GM23338 (cell line): ENCODE measurements around the gene ZNF709. TPM values are rescaled to one million over a fixed set of nuclear protein-coding genes. Genes with fewer than 3 reads are reported as not detected.

Experiments used
- ATAC-seq: fragments of 200-7000 bp; cut with Tn5 transposase; 3 replicates; pipeline ENCODE4 v1.9.1; 2020
- DNase-seq: peaks from one replicate; pipeline ENCODE4 v3.0.0-alpha.2; 2015; ENCODE audit warnings: low spot score
- H2AFZ ChIP-seq: fragments of 200-600 bp; sonication (generic); 2 replicates; pipeline ENCODE4 v1.8.0; 2016; ENCODE audit warnings: antibody characterized with exemption, mild to moderate bottlenecking, moderate library complexity
- H3F3A ChIP-seq: fragments of 200-600 bp; sonication (generic); replicated peaks from 2 replicates; pipeline ENCODE4 v1.8.0; 2017; ENCODE audit warnings: antibody characterized with exemption, mixed run types, low read depth
- H3K27ac ChIP-seq: fragments of 200-600 bp; sonication (generic); 2 replicates; pipeline ENCODE4 v1.6.1; 2016; ENCODE audit warnings: low read depth
- H3K27me3 ChIP-seq: fragments of 200-600 bp; sonication (generic); 2 replicates; pipeline ENCODE4 v1.8.0; 2016; ENCODE audit warnings: mild to moderate bottlenecking, mixed run types, moderate library complexity; ENCODE audit not compliant: insufficient read depth
- H3K36me3 ChIP-seq: fragments of 200-600 bp; sonication (generic); 2 replicates; pipeline ENCODE4 v1.8.0; 2016; ENCODE audit warnings: mild to moderate bottlenecking; ENCODE audit not compliant: insufficient read depth
- H3K4me1 ChIP-seq: fragments of 200-600 bp; sonication (generic); 2 replicates; pipeline ENCODE4 v1.8.0; 2016; ENCODE audit warnings: mild to moderate bottlenecking, moderate library complexity; ENCODE audit not compliant: insufficient read depth
- H3K4me2 ChIP-seq: fragments of 200-600 bp; sonication (generic); 2 replicates; pipeline ENCODE4 v1.7.1; 2017; ENCODE audit warnings: mixed run types
- H3K4me3 ChIP-seq: fragments of 200-600 bp; sonication (generic); 2 replicates; pipeline ENCODE4 v1.6.1; 2016; ENCODE audit warnings: mixed run types
- H3K79me2 ChIP-seq: fragments of 200-600 bp; sonication (generic); replicated peaks from 2 replicates; pipeline ENCODE4 v1.8.0; 2017; ENCODE audit warnings: mild to moderate bottlenecking; ENCODE audit not compliant: insufficient read depth
- H3K9me2 ChIP-seq: fragments of 200-600 bp; sonication (generic); 2 replicates; pipeline ENCODE4 v1.8.0; 2017; ENCODE audit not compliant: insufficient read depth
- H4K20me1 ChIP-seq: fragments of 200-600 bp; sonication (generic); replicated peaks from 2 replicates; pipeline ENCODE4 v1.8.0; 2017; ENCODE audit warnings: mild to moderate bottlenecking; ENCODE audit not compliant: insufficient read depth
- H3K27ac Mint-ChIP-seq: 2 replicates; pipeline ENCODE4 v1.8.0; 2020; ENCODE audit warnings: inconsistent platforms, mild to moderate bottlenecking, moderate library complexity, mixed read lengths
- H3K27me3 Mint-ChIP-seq: 3 replicates; pipeline ENCODE4 v1.8.0; 2022; ENCODE audit warnings: low read depth, mild to moderate bottlenecking, moderate library complexity, mixed read lengths, inconsistent platforms; ENCODE audit not compliant: insufficient read depth, poor library complexity
- H3K36me3 Mint-ChIP-seq: 3 replicates; pipeline ENCODE4 v1.8.0; 2021; ENCODE audit warnings: low read depth, mild to moderate bottlenecking, inconsistent platforms, moderate library complexity, mixed read lengths
- H3K4me1 Mint-ChIP-seq: 3 replicates; pipeline ENCODE4 v1.8.0; 2020; ENCODE audit warnings: mild to moderate bottlenecking, inconsistent platforms, mixed read lengths
- H3K4me3 Mint-ChIP-seq: 3 replicates; pipeline ENCODE4 v1.8.0; 2021; ENCODE audit warnings: moderate library complexity, mild to moderate bottlenecking, inconsistent platforms, mixed read lengths
- H3K9me3 Mint-ChIP-seq: 3 replicates; pipeline ENCODE4 v1.8.0; 2020; ENCODE audit warnings: moderate library complexity, mild to moderate bottlenecking, inconsistent platforms, mixed read lengths
- CREB1 ChIP-seq: fragments of 250-450 bp; sonication (Bioruptor Pico); IDR thresholded peaks from 2 replicates; pipeline ENCODE4 v1.5.0; 2020; ENCODE audit warnings: low read depth, mild to moderate bottlenecking, moderate library complexity
- ETS1 ChIP-seq: IDR thresholded peaks from 2 replicates; pipeline ENCODE4 v1.6.1; 2016; ENCODE audit warnings: antibody characterized with exemption
- EZH2 ChIP-seq: fragments of 200-600 bp; sonication (generic); IDR thresholded peaks from one replicate; pipeline ENCODE4 v1.8.0; 2017; ENCODE audit warnings: antibody characterized with exemption, mild to moderate bottlenecking, low read depth; ENCODE audit not compliant: unreplicated experiment
- EZH2phosphoT487 ChIP-seq: fragments of 200-600 bp; sonication (generic); IDR thresholded peaks from one replicate; pipeline ENCODE4 v1.8.1; 2018; ENCODE audit warnings: antibody characterized with exemption; ENCODE audit not compliant: unreplicated experiment
- JUNB ChIP-seq: IDR thresholded peaks from one replicate; pipeline ENCODE4 v1.6.1; 2016; ENCODE audit warnings: antibody characterized with exemption; ENCODE audit not compliant: unreplicated experiment
- NANOG ChIP-seq: IDR thresholded peaks from 2 replicates; pipeline ENCODE4 v1.6.1; 2016; ENCODE audit warnings: antibody characterized with exemption, borderline replicate concordance
- POLR2AphosphoS5 ChIP-seq: IDR thresholded peaks from 2 replicates; pipeline ENCODE4 v1.6.1; 2016; ENCODE audit warnings: antibody characterized with exemption, low read depth
- STAT1 ChIP-seq: IDR thresholded peaks from one replicate; pipeline ENCODE4 v1.6.1; 2016; ENCODE audit warnings: antibody characterized with exemption; ENCODE audit not compliant: unreplicated experiment
- ZNF114 ChIP-seq: fragments of 250-450 bp; sonication (Bioruptor Pico); IDR thresholded peaks from 2 replicates; pipeline ENCODE4 v1.5.0; 2020; ENCODE audit warnings: mild to moderate bottlenecking, moderate library complexity
- ZNF331 ChIP-seq: fragments of 250-450 bp; sonication (Bioruptor Pico); IDR thresholded peaks from 2 replicates; pipeline ENCODE4 v1.5.0; 2020; ENCODE audit warnings: low read depth, mild to moderate bottlenecking, moderate library complexity
- polyA plus RNA-seq: library from polyadenylated mRNA; unstranded; fragments of >200 nt; fragmentation: Nextera tagmentation; extraction: Ambion mirVana; gene quantifications from 2 replicates; pipeline ENCODE4 v1.2.1, GENCODE V29; 2016
- total RNA-seq: library from RNA; depleted of rRNA; stranded (reverse); fragments of >200 nt; shearing (Covaris generic); gene quantifications from 2 replicates; pipeline ENCODE4 v1.2.3, GENCODE V29; 2014
- TF ChIP-seq, protein P1 (sequence below): IDR thresholded peaks from one replicate; pipeline ENCODE4 v1.6.1; 2018; ENCODE audit warnings: antibody characterized with exemption; ENCODE audit not compliant: unreplicated experiment
- TF ChIP-seq, protein P2 (sequence below), 2 experiments: fragments of 200-600 bp in 1 of 2; sonication (generic) in 1 of 2; conservative IDR thresholded peaks; 2 replicates each; pipeline versions ENCODE4 v1.5.1 to v1.6.1; 2016 to 2017; ENCODE audit warnings: antibody characterized with exemption in 2 of 2, low read depth in 2 of 2, mild to moderate bottlenecking in 2 of 2, moderate library complexity in 1 of 2
- TF ChIP-seq, protein P3 (sequence below): fragments of 250-450 bp; sonication (Bioruptor Pico); IDR thresholded peaks from 2 replicates; pipeline ENCODE4 v1.5.0; 2020; ENCODE audit warnings: mild to moderate bottlenecking, moderate library complexity

The ZNF709 gene
- total and polyA plus RNA-seq, 2 experiments from 2014 or later, result 0.94 to 1.8 TPM

DNA sequence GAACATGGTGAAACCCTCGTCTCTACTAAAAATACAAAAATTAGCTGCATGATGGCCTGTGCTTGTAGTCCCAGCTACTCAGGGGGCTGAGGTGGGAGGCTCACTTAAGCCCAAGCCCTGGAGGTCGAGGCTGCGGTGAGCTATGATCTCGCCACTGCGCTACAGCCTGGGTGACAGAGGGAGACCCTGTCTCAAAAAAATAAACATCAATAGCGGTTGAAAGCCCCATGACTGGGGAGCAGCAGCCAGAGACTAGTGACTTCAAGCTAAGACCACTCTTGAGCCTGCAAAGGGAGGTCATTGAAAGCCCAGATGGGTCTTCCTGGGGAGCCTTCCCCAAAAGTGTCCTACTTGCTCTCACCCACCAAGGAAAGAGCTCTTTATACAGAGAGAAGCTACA is 11.9 kb upstream of the ZNF709 start:
- Mint-ChIP-seq H3K36me3 (no peaks in the 10 kb centered on the region), H3K27ac (no peak overlapping the region), H3K9me3 (peaks cover 6% of the 10 kb centered on the region), H3K27me3 (peaks cover 3% of the 10 kb centered on the region), H3K4me3 (peak overlapping the region; percentile 83), H3K4me1 (peaks cover 5% of the 10 kb centered on the region; the same call in 2 of the 3 replicates)
- Histone ChIP-seq H4K20me1 (no peaks in the 10 kb centered on the region), H3F3A (0 out of 2 replicates have a peak, but pooled peaks cover 9% of the 10 kb centered on the region), H3K4me3 (peak overlapping the region; percentile 69), H3K27me3 (0 out of 2 replicates have a peak, but pooled peaks cover 4% of the 10 kb centered on the region), H3K79me2 (no peaks in the 10 kb centered on the region), H3K4me2 (peak overlapping the region; percentile 77; the same call in 1 of the 2 replicates), H3K36me3 (no peaks in the 10 kb centered on the region), H3K27ac (no peak overlapping the region), H3K9me2 (peaks cover 5% of the 10 kb centered on the region; the same call in 1 of the 2 replicates), H2AFZ (peak overlapping the region; percentile 87; the same call in 1 of the 2 replicates), H3K4me1 (no peaks in the 10 kb centered on the region)
- ATAC-seq, result no peak
- TF ChIP-seq, protein P1, sequence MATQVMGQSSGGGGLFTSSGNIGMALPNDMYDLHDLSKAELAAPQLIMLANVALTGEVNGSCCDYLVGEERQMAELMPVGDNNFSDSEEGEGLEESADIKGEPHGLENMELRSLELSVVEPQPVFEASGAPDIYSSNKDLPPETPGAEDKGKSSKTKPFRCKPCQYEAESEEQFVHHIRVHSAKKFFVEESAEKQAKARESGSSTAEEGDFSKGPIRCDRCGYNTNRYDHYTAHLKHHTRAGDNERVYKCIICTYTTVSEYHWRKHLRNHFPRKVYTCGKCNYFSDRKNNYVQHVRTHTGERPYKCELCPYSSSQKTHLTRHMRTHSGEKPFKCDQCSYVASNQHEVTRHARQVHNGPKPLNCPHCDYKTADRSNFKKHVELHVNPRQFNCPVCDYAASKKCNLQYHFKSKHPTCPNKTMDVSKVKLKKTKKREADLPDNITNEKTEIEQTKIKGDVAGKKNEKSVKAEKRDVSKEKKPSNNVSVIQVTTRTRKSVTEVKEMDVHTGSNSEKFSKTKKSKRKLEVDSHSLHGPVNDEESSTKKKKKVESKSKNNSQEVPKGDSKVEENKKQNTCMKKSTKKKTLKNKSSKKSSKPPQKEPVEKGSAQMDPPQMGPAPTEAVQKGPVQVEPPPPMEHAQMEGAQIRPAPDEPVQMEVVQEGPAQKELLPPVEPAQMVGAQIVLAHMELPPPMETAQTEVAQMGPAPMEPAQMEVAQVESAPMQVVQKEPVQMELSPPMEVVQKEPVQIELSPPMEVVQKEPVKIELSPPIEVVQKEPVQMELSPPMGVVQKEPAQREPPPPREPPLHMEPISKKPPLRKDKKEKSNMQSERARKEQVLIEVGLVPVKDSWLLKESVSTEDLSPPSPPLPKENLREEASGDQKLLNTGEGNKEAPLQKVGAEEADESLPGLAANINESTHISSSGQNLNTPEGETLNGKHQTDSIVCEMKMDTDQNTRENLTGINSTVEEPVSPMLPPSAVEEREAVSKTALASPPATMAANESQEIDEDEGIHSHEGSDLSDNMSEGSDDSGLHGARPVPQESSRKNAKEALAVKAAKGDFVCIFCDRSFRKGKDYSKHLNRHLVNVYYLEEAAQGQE, result no peak
- TF ChIP-seq, protein P2, sequence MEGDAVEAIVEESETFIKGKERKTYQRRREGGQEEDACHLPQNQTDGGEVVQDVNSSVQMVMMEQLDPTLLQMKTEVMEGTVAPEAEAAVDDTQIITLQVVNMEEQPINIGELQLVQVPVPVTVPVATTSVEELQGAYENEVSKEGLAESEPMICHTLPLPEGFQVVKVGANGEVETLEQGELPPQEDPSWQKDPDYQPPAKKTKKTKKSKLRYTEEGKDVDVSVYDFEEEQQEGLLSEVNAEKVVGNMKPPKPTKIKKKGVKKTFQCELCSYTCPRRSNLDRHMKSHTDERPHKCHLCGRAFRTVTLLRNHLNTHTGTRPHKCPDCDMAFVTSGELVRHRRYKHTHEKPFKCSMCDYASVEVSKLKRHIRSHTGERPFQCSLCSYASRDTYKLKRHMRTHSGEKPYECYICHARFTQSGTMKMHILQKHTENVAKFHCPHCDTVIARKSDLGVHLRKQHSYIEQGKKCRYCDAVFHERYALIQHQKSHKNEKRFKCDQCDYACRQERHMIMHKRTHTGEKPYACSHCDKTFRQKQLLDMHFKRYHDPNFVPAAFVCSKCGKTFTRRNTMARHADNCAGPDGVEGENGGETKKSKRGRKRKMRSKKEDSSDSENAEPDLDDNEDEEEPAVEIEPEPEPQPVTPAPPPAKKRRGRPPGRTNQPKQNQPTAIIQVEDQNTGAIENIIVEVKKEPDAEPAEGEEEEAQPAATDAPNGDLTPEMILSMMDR (conservative IDR thresholded peaks at IDR 0.05; ENCODE audit: low read depth in 2 of 2), result no peak
- TF ChIP-seq STAT1, result no peak
- TF ChIP-seq, protein P3, sequence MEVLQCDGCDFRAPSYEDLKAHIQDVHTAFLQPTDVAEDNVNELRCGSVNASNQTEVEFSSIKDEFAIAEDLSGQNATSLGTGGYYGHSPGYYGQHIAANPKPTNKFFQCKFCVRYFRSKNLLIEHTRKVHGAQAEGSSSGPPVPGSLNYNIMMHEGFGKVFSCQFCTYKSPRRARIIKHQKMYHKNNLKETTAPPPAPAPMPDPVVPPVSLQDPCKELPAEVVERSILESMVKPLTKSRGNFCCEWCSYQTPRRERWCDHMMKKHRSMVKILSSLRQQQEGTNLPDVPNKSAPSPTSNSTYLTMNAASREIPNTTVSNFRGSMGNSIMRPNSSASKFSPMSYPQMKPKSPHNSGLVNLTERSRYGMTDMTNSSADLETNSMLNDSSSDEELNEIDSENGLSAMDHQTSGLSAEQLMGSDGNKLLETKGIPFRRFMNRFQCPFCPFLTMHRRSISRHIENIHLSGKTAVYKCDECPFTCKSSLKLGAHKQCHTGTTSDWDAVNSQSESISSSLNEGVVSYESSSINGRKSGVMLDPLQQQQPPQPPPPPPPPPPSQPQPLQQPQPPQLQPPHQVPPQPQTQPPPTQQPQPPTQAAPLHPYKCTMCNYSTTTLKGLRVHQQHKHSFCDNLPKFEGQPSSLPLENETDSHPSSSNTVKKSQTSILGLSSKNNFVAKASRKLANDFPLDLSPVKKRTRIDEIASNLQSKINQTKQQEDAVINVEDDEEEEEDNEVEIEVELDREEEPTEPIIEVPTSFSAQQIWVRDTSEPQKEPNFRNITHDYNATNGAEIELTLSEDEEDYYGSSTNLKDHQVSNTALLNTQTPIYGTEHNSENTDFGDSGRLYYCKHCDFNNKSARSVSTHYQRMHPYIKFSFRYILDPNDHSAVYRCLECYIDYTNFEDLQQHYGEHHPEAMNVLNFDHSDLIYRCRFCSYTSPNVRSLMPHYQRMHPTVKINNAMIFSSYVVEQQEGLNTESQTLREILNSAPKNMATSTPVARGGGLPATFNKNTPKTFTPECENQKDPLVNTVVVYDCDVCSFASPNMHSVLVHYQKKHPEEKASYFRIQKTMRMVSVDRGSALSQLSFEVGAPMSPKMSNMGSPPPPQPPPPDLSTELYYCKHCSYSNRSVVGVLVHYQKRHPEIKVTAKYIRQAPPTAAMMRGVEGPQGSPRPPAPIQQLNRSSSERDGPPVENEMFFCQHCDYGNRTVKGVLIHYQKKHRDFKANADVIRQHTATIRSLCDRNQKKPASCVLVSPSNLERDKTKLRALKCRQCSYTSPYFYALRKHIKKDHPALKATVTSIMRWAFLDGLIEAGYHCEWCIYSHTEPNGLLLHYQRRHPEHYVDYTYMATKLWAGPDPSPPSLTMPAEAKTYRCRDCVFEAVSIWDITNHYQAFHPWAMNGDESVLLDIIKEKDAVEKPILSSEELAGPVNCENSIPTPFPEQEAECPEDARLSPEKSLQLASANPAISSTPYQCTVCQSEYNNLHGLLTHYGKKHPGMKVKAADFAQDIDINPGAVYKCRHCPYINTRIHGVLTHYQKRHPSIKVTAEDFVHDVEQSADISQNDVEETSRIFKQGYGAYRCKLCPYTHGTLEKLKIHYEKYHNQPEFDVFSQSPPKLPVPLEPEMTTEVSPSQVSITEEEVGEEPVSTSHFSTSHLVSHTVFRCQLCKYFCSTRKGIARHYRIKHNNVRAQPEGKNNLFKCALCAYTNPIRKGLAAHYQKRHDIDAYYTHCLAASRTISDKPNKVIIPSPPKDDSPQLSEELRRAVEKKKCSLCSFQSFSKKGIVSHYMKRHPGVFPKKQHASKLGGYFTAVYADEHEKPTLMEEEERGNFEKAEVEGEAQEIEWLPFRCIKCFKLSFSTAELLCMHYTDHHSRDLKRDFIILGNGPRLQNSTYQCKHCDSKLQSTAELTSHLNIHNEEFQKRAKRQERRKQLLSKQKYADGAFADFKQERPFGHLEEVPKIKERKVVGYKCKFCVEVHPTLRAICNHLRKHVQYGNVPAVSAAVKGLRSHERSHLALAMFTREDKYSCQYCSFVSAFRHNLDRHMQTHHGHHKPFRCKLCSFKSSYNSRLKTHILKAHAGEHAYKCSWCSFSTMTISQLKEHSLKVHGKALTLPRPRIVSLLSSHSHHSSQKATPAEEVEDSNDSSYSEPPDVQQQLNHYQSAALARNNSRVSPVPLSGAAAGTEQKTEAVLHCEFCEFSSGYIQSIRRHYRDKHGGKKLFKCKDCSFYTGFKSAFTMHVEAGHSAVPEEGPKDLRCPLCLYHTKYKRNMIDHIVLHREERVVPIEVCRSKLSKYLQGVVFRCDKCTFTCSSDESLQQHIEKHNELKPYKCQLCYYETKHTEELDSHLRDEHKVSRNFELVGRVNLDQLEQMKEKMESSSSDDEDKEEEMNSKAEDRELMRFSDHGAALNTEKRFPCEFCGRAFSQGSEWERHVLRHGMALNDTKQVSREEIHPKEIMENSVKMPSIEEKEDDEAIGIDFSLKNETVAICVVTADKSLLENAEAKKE (CRISPR knock-in tag), result no peak
- TF ChIP-seq EZH2phosphoT487, result no peak
- no peak for TF ChIP-seq ZNF114 (CRISPR knock-in tag)
- TF ChIP-seq JUNB, result no peak
- TF ChIP-seq NANOG, result no peak
- no peak for TF ChIP-seq ZNF331 (CRISPR knock-in tag)
- no peak for TF ChIP-seq ETS1
- TF ChIP-seq CREB1 (CRISPR knock-in tag), result no peak
- no peak for TF ChIP-seq EZH2
- no peak for TF ChIP-seq POLR2AphosphoS5
- DNase-seq, result no peak
